ENCODE data around the gene RMRP. TPM values are rescaled to one million over a fixed set of nuclear protein-coding genes. Genes with fewer than 3 reads are reported as not detected.
"Not testable (repeated sequence)": the region's sequence is repeated elsewhere in the genome, so short reads cannot be mapped to it uniquely, and the experiment has no call there.

Gene RMRP
- total RNA-seq, 1 donor = 30,763 TPM

DNA sequence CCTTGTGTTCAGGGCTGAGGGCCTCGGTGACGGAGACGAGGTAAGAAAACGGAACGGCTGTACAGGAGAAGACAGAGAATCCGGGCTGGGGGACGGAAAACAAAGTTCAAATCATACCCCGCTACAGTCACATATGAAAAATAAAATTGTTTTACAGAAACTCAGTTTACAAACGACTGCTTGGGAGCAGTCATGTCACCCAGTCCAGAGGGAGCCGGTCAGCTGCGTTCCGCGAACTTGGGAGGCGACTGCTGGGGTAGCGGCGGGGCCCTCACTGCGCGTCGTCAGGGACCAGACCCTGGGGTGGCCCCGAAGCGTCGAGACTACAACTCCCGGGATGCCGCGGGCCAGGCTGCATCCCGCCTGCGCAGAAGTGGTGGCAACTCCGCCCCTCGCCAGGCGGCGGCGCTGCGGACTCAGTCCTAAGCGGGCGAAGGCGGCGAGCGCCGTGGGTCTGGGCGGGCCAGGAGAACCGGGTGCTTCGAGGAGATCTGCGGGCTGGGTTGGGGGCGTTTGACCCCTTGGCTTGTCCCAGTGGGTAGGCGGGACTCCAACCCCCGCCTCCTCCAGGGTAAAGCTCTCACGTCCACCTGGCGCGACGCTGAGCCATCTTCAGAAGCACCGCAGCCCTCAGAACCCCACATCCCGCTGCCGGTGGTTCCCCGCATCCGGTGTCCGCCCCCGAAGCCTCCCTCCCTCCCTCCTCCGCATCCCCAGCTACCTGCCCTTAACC, 11.1 kb downstream of the RMRP start:
- peak overlapping the region; percentile 72 for H3K4me3 ChIP-seq (ENCODE audit: low read depth, low read length)
- TF ChIP-seq CTCF (IDR thresholded peaks at IDR 0.05; ENCODE audit: insufficient read depth, low read length) = peak; percentile 87
- peak; percentile 84 for DNase-seq (ENCODE audit: low read depth)

DNA sequence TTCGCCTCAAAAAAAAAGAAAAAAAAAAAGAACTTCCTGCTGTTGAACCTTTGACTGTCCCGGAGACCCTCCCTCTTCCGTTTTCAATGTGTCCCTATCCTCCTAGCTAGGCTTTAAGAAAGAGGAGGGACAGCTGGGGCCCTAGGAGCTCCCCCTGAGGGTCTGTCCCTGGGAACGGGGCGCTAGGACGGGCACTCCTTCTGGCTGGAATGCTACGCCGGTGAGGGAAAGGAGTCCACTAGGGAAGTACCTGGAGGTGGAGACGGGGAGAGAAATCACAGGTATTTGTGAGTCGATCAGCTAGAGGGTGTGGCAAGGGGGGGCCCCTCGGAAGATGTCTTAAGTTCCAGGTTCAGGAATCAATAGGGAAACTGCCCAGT, 11.7 kb downstream of the RMRP start:
- no peak for TF ChIP-seq CTCF (IDR thresholded peaks at IDR 0.05; ENCODE audit: insufficient read depth, low read length)

DNA sequence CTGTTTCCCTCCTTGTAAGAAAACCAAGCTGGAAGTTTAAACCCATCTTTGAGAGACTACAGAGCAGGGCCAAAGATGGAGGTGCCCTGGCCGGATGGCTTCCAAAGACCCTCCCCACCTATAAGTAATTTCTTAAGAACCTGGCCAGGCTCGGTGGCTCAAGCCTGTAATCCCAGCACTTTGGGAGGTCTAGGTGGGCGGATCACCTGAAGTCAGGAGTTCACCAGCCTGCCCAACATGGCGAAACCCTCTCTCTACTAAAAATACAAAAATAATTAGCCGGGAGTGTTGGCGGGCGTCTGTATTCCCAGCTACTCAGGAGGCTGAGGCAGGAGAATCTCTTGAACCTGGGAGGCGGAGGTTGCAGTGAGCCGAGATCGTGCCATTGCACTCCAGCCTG, 12.1 kb downstream of the RMRP start:
- DNase-seq (ENCODE audit: low read depth); H3K4me3 ChIP-seq (ENCODE audit: low read depth, low read length): not testable (repeated sequence)

More for the DNA sequence above, 11.7 kb downstream of the RMRP start:
- no peak for DNase-seq (ENCODE audit: low read depth)
- H3K4me3 ChIP-seq (ENCODE audit: low read depth, low read length) = peak overlapping the region; percentile 72

DNA sequence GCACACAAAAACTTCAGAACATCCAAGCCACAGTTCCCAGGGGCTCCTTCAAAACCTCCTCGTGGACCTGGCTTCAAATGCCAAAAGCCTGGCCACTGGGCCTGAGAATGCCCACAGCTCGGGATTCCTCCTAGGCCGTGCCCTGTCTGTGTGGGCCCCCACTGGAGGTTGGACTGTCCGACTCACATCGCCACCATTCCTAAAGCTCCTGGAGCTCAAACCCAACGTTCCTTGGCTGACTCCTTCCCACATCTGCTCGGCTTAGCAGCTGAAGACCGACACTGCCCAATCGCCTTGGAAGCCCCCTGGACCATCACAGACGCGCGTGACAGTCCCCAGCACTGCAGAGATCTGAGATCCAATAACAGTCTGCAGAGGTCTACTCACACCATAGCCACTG, 14.8 kb downstream of the RMRP start:
- TF ChIP-seq CTCF (IDR thresholded peaks at IDR 0.05; ENCODE audit: insufficient read depth, low read length) = no peak
- no peak for DNase-seq (ENCODE audit: low read depth)
- no peak overlapping the region for H3K4me3 ChIP-seq (ENCODE audit: low read depth, low read length)

DNA sequence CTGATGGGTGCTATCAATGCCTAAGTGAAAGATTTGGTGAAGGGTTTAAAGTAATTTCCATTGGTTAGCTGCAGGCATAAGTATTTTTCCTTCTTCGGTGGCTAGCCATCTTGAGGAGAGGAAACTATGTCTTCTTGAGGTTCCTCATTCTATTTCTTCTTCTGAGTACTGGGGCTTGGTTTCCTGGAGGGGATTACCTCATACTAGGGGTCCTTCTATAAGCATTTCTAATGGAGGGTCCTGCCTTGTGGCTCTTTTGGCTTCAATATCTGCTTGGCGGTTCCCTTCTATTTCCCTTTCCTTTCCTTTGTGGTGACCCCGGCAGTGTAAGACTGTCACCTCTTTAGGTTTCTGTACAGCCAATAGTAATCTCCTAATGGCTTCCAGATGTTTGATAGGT, 16.3 kb downstream of the RMRP start:
- not testable (repeated sequence) for DNase-seq (ENCODE audit: low read depth); H3K4me3 ChIP-seq (ENCODE audit: low read depth, low read length)

GRCh38 chr9:35640431-35640830, 17.4 kb downstream of the RMRP start:
- not testable (repeated sequence) for DNase-seq (ENCODE audit: low read depth); H3K4me3 ChIP-seq (ENCODE audit: low read depth, low read length)

- no peak for TF ChIP-seq CTCF (IDR thresholded peaks at IDR 0.05; ENCODE audit: insufficient read depth, low read length)
Measured at GRCh38 chr9:35639631-35640030, 18.2 kb downstream of the RMRP start.

GRCh38 chr9:35639225-35639624, 18.6 kb downstream of the RMRP start:
- H3K4me3 ChIP-seq (ENCODE audit: low read depth, low read length); DNase-seq (ENCODE audit: low read depth): not testable (repeated sequence)

More at GRCh38 chr9:35639631-35640030, 18.2 kb downstream of the RMRP start:
- DNase-seq (ENCODE audit: low read depth) = no peak
- no peak overlapping the region for H3K4me3 ChIP-seq (ENCODE audit: low read depth, low read length)

DNA sequence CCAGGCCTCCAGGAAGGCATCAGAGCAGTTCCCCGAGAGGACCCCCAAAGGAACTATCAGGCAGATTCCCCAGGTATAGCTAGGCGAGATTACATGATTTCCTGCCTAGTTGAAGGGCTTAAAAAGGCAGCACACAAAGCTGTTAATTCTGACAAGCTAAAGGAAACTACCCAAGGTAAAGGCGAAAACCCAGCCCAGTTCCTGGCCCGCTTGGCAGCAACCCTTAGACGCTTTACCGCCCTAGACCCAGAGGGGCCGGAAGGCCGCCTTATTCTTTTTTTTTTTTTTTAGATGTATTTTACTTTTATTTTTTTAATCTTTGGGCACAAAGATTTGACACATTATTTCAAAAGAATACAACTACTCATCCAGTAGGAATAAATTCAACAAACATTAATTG, 19.1 kb downstream of the RMRP start:
- not testable (repeated sequence) for H3K4me3 ChIP-seq (ENCODE audit: low read depth, low read length); DNase-seq (ENCODE audit: low read depth)

- DNase-seq (ENCODE audit: low read depth); H3K4me3 ChIP-seq (ENCODE audit: low read depth, low read length): not testable (repeated sequence)
Measured at GRCh38 chr9:35637427-35637955, 20.3 kb downstream of the RMRP start.

DNA sequence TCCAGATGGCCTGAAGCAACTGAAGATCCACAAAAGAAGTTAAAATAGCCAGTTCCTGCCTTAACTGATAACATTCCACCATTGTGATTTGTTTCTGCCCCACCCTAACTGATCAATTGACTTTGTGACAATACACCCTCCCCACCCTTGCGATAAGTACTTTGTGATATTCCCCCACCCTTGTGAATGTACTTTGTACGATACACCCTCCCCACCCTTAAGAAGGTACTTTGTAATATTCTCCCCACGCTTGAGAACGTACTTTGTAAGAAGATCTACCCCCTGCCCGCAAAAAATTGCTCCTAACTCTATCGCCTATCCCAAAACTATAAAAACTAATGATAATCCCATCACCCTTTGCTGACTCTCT, 21.0 kb downstream of the RMRP start:
- not testable (repeated sequence) for DNase-seq (ENCODE audit: low read depth); H3K4me3 ChIP-seq (ENCODE audit: low read depth, low read length)

Measured in fibroblast of the aortic adventitia (primary cell).